Natural killer cell (primary cell): ENCODE results near the gene TRMT1. TPM values are rescaled to one million over a fixed set of nuclear protein-coding genes. Genes with fewer than 3 reads are reported as not detected.
A peak's percentile ranks its signal among the peaks of the same experiment; 100 is the strongest.

Experiments used
- ATAC-seq, 3 donors: fragments of 150-1000 bp in 2 of 3; fragments of 200-7000 bp in 1 of 3; cut with Tn5 transposase; 1 replicate in 1 of 3; 2 replicates in 2 of 3; pipeline ENCODE4 v1.10.0; 2021; ENCODE audit warnings: mild to moderate bottlenecking in 2 of 3, moderate library complexity in 2 of 3
- DNase-seq, 2 donors: peaks; one replicate each; pipeline versions ENCODE4 v3.0.0 to v3.0.0-alpha.2; 2013 to 2021; ENCODE audit warnings: mixed read lengths in 1 of 2
- H3K27ac ChIP-seq: one replicate; pipeline ENCODE4 v1.5.1; 2013; ENCODE audit warnings: mild to moderate bottlenecking, low read length
- H3K27me3 ChIP-seq: one replicate; pipeline ENCODE4 v1.6.1; 2013; ENCODE audit warnings: low read length; ENCODE audit not compliant: control insufficient read depth, insufficient read depth
- H3K36me3 ChIP-seq: one replicate; pipeline ENCODE4 v1.6.1; 2013; ENCODE audit warnings: low read length; ENCODE audit not compliant: control insufficient read depth, insufficient read depth
- H3K4me1 ChIP-seq: one replicate; pipeline ENCODE4 v1.6.1; 2013; ENCODE audit warnings: low read length; ENCODE audit not compliant: control insufficient read depth, insufficient read depth
- H3K4me3 ChIP-seq: one replicate; pipeline ENCODE4 v1.5.1; 2013; ENCODE audit warnings: low read length
- H3K9me3 ChIP-seq: one replicate; pipeline ENCODE4 v1.6.1; 2013; ENCODE audit warnings: low read length; ENCODE audit not compliant: control insufficient read depth, insufficient read depth
- H3K27ac Mint-ChIP-seq, 2 donors: one replicate each; pipeline ENCODE4 v1.8.0; 2022; ENCODE audit warnings: mild to moderate bottlenecking in 2 of 2, mixed read lengths in 2 of 2, moderate library complexity in 1 of 2
- H3K27me3 Mint-ChIP-seq, 2 donors: one replicate each; pipeline ENCODE4 v1.8.0; 2022; ENCODE audit warnings: low read depth in 2 of 2, mixed read lengths in 2 of 2
- H3K36me3 Mint-ChIP-seq: one replicate; pipeline ENCODE4 v1.8.0; 2022; ENCODE audit warnings: mixed read lengths
- H3K4me1 Mint-ChIP-seq, 2 donors: one replicate each; pipeline ENCODE4 v1.8.0; 2022; ENCODE audit warnings: mixed read lengths in 2 of 2
- H3K4me3 Mint-ChIP-seq: one replicate; pipeline ENCODE4 v1.8.0; 2022; ENCODE audit warnings: mild to moderate bottlenecking, moderate library complexity, mixed read lengths
- H3K9me3 Mint-ChIP-seq, 2 donors: one replicate each; pipeline ENCODE4 v1.8.0; 2022; ENCODE audit warnings: mixed read lengths in 2 of 2
- WGBS: methylation state at CpG from one replicate; pipeline ENCODE4 v1.1.7; 2013; ENCODE audit warnings: missing lambda C conversion rate; ENCODE audit not compliant: insufficient coverage; 5-methylcytosine and 5-hydroxymethylcytosine counted together
- intact Hi-C: fragments of 100-400 bp; cut with micrococcal nuclease; formaldehyde crosslinking; loops from one replicate; pipeline ENCODE4 v1.14.2; 2022
- total RNA-seq, 4 donors: library from RNA; stranded (reverse); fragments of 120-200 nt in 1 of 4; gene quantifications; one replicate each; pipeline versions ENCODE4 v1.2.3 to v1.2.4, GENCODE V29; 2013 to 2022
- TF ChIP-seq, protein P1 (sequence below): fragments of 200-600 bp; IDR thresholded peaks from one replicate; pipeline ENCODE4 v1.8.0; 2022; ENCODE audit warnings: antibody characterized with exemption

Gene TRMT1
- total RNA-seq, 3 donors from 2014 or later (not counting 1 experiment from before 2014, with no cell fraction given), result 33.8 to 48.5 (median 42.2) TPM

- Mint-ChIP-seq H3K27ac (no peak overlapping the region), H3K27me3 (no peaks in the 10 kb centered on the region), H3K9me3 (no peaks in the 10 kb centered on the region), H3K4me3 (no peak overlapping the region), H3K4me1 (peaks cover 23 to 24% of the 10 kb centered on the region in 2 donors), H3K36me3 (no peaks in the 10 kb centered on the region)
- DNase-seq, result no peak
- no peaks in the 10 kb centered on the region for H3K27me3 ChIP-seq
- H3K4me3 ChIP-seq, result no peak overlapping the region
- H3K4me1 ChIP-seq, result peaks cover 20% of the 10 kb centered on the region
- H3K27ac ChIP-seq, result no peak overlapping the region
- intact Hi-C loops, result no loop called here
- TF ChIP-seq, protein P1, sequence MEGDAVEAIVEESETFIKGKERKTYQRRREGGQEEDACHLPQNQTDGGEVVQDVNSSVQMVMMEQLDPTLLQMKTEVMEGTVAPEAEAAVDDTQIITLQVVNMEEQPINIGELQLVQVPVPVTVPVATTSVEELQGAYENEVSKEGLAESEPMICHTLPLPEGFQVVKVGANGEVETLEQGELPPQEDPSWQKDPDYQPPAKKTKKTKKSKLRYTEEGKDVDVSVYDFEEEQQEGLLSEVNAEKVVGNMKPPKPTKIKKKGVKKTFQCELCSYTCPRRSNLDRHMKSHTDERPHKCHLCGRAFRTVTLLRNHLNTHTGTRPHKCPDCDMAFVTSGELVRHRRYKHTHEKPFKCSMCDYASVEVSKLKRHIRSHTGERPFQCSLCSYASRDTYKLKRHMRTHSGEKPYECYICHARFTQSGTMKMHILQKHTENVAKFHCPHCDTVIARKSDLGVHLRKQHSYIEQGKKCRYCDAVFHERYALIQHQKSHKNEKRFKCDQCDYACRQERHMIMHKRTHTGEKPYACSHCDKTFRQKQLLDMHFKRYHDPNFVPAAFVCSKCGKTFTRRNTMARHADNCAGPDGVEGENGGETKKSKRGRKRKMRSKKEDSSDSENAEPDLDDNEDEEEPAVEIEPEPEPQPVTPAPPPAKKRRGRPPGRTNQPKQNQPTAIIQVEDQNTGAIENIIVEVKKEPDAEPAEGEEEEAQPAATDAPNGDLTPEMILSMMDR, result no peak
- 92% methylated on average over 3 of the region's 3 CpGs for WGBS
- no peak for ATAC-seq
- H3K36me3 ChIP-seq, result peaks cover 36% of the 10 kb centered on the region
- no peaks in the 10 kb centered on the region for H3K9me3 ChIP-seq
These were observed 18.1 kb upstream of the TRMT1 start for GRCh38 chr19:13134626-13135025.

GRCh38 chr19:13133241-13133870 lies 16.8 kb upstream of the TRMT1 start:
- H3K27me3 ChIP-seq, result no peaks in the 10 kb centered on the region
- Mint-ChIP-seq H3K27ac (peak overlapping the region; percentile 86 to 91), H3K4me1 (peaks cover 23 to 24% of the 10 kb centered on the region in 2 donors), H3K27me3 (no peaks in the 10 kb centered on the region), H3K9me3 (no peaks in the 10 kb centered on the region), H3K4me3 (peak overlapping the region; percentile 79), H3K36me3 (no peaks in the 10 kb centered on the region)
- H3K27ac ChIP-seq, result no peak overlapping the region
- ATAC-seq (no peak), DNase-seq (no peak)
- H3K4me3 ChIP-seq, result no peak overlapping the region
- intact Hi-C loops, result no loop called here
- no peaks in the 10 kb centered on the region for H3K9me3 ChIP-seq
- H3K4me1 ChIP-seq, result peaks cover 20% of the 10 kb centered on the region
- peaks cover 30% of the 10 kb centered on the region for H3K36me3 ChIP-seq
- 93% methylated on average over 12 of the region's 12 CpGs for WGBS
- TF ChIP-seq, protein P1, result no peak

DNA sequence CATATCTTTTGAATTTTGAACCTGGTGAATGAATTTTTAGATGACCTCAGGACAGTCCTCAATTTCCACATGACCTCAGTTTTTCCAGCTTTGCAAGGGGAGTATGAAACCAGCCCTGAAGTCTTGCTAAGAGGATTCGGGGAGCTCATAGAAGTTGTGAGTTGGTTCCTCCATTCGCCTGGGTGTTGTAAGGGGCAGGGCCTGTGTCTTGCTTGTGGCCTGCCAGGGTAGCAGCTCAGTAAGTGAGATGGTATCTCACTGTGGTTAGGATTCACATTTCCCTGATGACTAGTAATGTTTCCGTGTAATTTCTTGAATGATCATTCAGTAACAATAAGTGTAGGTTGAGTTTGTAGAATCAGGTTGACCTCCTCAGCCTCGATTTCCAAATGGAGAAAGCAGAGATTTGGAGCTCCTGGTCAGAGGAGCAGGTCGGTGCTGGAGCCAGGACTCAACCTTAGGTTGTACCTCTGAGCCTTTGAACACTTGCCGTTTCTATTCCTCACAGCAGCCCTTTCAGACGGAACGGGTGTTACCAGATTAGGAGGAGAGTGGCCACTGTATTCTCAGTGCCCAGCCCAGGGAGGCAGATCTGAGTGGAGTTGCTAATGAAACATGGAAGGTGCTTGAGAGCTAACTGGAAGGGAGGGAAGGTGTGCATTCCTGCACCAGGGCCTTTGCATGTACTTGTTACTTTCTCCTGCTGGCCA lies 16.1 kb upstream of the TRMT1 start:
- peaks cover 27 to 28% of the 10 kb centered on the region in 2 donors for H3K4me1 Mint-ChIP-seq
- no peak overlapping the region for H3K4me3 ChIP-seq
- peak overlapping the region; percentile 86 to 91 for H3K27ac Mint-ChIP-seq
- TF ChIP-seq, protein P1, result no peak
- intact Hi-C loops, result no loop called here
- no peaks in the 10 kb centered on the region for H3K36me3 Mint-ChIP-seq
- peak; percentile 43 to 65 for DNase-seq
- peak; percentile 92 to 99 (median 97) for ATAC-seq
- H3K4me1 ChIP-seq, result peaks cover 20% of the 10 kb centered on the region
- no peaks in the 10 kb centered on the region for H3K9me3 ChIP-seq
- H3K9me3 Mint-ChIP-seq, result no peaks in the 10 kb centered on the region
- H3K4me3 Mint-ChIP-seq, result peak overlapping the region; percentile 79
- H3K27me3 ChIP-seq, result no peaks in the 10 kb centered on the region
- no peaks in the 10 kb centered on the region for H3K27me3 Mint-ChIP-seq
- no peak overlapping the region for H3K27ac ChIP-seq
- peaks cover 22% of the 10 kb centered on the region for H3K36me3 ChIP-seq
- 38% methylated on average over 8 of the region's 8 CpGs for WGBS
